Activated CD4-positive, alpha-beta T cell treated with anti-CD3 and anti-CD28 coated beads, Interleukin-2, Interleukin-4, amounts not matched to agents 100 ng/mL and 50 ng/mL, durations not matched to agents 16 hours and 8 hours (primary cell): ENCODE measurements around the gene DCDC2.
"Not testable (repeated sequence)": the region's sequence is repeated elsewhere in the genome, so short reads cannot be mapped to it uniquely, and the experiment has no call there.

Experiments used
- DNase-seq: peaks from one replicate; pipeline ENCODE4 v3.0.0-alpha.2; 2020; ENCODE audit warnings: low spot score

Gene DCDC2

DNA sequence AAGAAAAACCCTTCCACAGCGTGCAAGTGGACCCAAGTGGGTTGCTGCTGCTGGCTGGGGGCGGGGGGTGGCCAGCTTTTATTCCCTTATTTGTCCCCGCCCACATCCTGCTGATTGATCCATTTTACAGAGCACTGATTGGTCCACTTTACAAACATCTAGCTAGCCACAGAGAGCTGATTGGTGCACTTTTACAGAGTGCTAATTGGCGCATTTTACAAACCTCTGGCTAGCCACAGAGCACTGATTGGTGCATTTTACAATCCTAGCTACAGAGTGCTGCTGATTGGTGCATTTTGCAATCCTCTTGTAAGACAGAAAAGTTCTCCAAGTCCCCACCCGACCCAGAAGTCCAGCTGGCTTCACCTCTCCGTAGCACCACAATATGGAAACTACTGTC is 99.6 kb downstream of the DCDC2 start:
- not testable (repeated sequence) for DNase-seq

DNA sequence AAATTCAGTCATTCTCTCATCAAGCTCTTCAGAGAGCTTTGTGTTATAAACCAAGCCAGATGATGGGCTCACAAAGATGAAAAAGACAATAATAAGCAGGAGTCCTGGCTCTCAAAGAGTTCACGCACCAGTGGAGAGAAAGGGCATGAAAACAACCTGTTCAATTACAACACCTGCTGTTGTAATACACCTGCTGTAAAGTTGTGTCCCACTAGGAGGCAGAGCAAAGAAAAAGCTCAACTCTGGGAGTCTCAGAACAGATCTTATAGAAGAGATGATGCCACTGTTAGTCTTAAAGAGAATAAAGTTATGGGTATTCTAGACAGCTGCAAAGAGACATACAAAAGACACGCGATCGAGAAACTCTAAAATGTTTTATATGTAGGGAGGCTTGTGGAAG is 100.6 kb downstream of the DCDC2 start:
- no peak for DNase-seq

DNA sequence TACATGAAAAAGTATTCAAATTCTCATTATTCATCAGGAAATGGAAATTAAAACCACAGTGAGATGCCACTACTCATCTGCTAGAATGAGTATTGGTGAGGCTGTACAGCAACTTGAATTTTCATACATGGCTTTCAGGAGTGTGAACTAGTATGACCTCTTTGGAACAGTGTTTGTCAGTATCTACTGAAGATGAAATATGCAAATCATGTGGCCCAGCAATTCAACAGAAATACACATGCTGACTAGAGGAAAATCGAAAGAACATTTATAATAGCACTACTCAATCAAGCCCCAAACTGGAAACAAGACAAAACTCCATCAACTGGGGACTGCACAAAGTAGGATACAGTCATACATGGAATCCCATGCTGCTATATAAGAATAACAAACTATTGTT is 102.2 kb downstream of the DCDC2 start:
- peak; percentile 19 for DNase-seq

DNA sequence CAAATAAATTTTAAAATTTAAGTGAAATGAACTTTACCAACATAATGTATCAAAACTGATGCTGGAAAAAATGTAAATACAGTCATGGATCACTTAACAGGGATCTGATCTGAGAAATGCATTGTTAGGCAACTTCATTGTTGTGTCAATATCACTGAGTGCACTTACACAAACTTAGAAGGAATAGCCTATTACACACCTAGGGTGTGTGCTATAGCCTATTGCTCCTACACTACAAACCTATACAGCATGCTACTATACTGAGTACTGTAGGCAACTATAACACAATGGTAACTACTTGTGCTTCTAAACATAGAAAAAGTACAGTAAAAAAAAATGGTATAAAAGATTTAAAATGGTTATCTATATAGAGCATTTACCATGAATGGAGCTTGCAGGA is 104.5 kb downstream of the DCDC2 start:
- no peak for DNase-seq

DNA sequence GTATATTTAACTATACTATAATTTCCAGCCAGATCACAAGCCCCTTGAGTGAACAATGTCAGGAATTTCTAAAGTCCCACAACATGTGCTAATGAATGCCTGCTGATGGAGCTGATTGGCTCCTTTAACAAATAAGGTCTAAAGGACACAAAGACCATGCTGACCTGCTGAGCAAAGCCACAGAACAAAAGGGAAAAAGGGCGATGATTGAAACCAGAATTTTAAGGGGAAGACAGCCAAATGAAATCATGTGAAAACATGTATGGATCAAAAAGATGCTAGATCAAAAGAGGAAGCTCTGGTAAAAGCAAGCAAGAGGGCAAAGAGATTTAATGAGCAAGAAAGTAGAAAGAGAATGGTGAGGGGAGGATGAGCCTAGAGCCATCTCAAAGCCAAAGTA is 105.6 kb downstream of the DCDC2 start:
- no peak for DNase-seq

DNA sequence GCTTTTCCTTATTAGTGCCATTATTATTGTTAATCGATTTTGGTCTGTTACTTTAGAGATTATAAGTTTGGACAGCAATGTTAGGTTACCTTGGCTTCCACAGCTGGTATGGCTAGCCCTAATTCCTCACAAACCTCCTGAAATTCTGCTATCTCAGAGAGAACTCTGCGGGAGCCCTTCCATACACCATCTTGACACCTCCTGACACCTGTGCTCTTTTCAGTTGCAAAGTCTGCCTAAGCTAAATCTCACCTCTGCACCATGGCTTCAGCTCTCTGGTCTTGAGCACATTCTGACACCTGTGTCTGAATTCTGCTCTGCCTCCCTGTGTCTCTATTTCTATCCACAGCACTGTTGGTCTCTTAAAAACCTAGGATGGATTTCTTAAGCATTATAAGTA is 106.5 kb downstream of the DCDC2 start:
- DNase-seq = no peak

DNA sequence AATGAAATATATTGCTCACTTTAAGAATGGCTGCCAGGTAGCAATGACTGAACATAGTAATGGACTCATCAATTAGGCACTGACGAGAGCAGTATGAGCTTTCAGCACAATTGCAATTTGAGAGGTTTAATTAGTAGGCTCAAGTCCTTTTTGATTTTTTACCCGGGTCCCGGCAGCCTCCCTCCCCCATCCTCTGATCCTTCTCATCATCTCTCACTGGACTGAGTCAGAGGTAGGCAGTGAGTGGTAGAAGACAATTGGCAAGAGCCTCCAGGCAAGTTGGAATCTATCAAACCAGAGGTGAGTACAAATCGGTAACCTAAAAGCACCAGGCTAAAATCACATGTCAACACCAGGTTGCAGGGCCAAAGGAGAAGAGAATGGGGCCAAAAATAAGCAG is 107.9 kb downstream of the DCDC2 start:
- no peak for DNase-seq

DNA sequence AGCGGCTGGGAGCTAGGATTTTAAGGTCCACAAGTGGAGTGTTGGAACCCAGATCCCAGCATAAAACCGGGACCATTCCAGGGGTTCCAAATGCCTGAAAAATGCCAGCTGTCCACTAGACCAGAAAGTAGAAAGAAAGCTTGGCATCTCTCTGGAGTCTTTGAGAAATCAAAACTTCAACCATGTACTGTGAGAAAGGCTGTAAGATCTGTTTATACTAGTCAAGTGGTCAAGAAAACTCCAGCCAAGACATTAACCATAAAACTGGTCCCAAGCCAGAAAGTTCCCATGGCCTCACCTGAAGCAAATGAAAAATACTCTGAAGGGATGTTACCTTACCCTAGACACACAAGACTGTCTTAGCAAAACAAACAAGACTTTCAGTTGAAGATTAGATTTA is 112.6 kb downstream of the DCDC2 start:
- DNase-seq = no peak

DNA sequence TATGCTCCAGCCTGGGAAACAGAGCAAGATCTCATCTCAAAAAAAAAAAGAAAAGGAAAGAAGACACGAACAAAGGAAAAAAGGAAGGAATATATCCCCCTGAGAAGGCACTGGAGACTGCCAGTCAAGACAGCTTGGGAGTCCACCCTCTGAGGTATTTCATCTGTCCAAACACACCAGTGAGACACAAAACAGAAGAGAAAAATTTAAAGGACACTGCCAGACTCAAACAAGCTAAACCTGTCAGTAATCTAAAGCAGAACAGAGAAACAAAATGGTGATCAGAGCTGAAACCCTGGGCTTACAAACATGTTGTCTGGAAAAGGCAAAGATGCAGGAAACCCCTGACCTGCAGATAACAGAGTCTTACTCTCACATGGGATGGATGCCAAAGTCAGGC is 114.9 kb downstream of the DCDC2 start:
- no peak for DNase-seq

DNA sequence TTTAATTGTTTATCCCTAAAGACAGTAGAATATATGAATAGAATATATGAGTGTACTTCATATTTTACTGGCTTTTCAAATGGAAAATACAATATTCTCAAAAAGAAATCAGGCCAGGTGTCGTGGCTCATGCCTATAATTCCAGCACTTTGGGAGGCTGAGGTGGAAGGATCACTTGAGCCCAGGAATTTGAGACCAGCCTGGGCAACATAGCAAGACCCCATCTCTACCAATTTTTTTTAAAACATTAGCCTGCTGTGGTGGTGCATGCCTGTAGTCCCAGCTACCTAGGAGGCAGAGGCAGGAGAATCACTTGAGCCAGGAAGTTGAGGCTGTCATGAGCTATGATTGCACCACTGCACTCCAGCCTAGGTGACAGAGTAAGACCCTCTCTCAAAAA is 116.1 kb downstream of the DCDC2 start:
- DNase-seq = not testable (repeated sequence)

DNA sequence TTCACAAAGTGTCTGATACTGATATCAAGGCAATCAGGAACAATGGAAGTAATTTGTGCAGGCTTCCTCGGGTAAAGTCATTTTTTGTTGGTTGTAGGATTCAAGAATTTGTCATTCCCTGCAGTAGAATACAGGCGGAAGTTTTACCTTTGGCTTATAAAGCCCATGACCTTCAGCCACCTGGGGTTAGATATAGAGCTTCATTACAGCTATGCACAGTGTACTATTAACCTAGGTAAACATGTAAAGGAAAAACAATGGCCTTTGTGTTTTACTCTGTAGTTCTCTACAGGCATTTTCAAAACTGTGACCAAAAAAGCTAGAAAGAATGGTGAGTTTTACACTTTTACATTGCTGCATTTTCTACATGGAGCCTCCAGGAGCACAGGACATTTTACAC is 116.9 kb downstream of the DCDC2 start:
- no peak for DNase-seq

DNA sequence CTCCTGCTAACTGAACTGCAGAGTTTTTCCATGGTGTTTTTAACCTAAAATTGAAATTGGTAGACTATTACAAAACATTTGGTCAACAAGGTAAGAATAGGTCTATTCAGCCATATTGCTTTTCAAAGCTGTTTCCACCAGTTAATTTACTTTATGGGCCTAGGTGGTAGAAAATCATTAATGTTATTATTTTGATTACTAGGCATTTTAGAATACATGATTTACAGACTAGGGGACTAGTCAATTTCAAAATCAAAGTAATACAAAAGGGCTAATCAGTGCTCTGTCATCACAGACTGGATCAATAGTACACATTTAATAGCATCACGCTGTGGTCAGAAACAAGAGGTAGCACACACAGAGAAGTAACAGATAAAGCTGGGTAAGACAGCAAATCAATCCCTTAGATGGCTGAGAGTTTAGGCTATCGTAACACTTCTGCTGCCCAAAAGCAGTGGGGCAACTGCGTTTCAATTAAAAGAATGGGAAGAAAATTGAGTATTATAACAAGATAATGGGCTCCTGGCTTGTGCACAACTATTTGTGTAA is 117.4 kb downstream of the DCDC2 start:
- DNase-seq = no peak

DNA sequence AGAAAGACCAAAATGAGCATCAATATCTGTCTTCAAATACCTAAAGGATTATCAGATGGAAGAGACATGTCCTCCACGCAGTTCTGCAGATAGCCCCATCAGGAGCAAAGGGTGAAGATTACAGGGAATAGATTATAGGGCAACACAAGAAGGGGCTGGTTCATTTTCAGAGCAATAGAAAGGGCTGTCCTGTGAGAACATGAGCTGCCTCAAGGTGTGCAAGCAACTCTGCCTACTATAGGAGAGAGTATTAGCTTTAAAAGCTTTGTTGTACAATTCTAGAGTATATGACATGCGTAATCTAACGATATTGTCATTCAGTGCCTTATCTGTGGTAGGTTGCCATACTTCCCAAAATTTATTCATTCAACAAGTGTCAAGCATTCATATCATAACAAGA is 119.2 kb downstream of the DCDC2 start:
- no peak for DNase-seq

DNA sequence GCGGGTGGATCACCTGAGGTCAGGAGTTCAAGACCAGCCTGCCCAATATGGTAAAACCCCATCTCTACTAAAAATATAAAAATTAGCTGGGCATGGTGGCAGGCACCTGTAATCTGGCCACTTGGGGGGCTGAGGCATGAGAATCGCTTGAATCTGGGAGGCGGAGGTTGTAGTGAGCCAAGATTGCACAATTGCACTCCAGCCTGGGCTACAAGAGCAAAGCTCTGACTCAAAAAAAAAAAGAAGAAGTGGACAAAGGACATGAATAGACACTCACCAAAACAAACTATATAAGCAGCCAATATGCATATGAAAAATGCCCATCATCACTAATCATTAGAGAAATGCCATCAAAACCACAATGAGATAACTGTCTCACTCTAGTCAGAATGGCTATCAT is 121.1 kb downstream of the DCDC2 start:
- DNase-seq = not testable (repeated sequence)

DNA sequence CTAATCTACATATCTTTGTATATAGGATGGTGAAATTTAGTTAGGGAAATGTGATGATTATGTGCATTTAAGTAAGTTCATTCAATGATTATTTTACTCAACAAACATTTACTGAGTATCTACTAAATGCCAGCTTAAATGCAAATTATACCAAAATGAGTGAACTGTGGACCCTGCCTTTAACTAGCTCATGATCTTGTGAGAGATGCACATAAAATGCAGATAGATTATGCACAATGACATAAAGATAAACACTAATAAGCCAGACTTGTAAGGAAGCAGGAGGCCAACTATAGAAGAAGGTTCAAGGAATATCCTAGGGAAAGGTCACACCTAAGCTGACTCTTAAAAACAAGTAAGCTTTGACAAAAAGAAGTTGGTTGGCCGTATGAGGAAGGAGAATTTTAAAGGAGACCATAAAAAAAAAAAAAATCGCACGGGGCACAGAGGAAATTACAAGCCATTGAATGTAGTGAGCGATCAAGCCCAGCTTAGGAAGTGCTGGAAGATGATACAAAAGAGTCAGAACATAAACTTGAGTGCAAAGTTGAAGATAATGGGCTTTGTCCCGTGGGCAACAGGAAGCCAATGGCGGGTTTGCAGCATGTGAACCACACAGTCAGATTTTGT is 123.9 kb downstream of the DCDC2 start:
- DNase-seq = no peak

DNA sequence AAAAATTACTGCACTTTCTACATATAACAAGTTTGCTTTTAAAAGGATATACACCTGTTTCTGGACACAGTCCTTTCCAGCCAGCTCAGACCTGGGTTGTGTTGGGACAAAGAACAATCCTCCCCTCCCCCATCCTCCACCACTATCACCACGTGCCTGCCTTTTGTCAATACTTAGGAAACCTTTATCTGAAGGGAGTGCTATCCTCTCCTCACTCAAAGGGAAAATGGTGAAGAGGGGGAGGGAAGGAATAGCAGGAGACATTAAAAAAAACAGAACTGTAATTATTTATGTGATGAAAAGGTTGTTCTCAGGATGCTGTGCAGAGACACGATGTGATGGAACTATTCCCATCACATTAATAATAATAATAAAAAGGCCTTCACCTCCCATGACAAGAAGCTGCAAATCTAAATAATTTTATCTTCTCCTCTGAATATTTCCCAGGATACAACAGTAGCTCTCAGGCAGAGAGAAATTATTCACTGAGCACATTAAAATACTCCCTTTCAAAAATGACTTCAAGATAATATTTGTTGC is 126.4 kb downstream of the DCDC2 start:
- no peak for DNase-seq

DNA sequence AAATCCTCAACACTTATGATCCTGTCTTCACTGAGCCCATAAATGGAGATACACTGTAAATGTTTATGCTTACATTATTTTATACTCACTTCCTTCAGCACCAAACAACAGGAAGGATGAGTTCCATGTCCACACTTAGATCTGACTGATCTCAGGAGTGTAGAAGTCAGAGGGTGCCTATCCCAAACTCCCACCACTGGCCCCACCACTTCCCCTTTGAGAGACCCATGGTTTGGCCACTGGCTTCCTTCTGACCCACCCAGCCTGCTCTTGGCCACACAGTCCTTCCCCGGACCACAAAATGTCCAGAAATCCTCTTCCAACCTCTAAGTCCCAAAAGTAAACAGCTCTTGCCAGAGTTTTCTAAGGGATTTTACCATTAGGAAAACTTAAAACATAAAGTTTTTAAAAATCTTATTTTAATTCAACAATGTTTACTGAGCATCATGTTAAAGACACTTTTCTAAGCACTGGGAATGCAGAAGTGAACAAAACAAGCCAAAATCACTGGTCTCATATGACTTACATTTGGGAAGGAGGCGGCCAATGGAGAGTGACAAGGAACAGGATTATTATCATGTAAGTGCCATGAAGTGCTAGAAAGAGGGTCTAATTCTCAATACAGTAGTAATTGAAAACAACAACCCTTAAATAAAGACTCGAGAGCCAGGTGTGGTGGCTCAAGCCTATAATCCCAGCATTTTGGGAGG is 128.0 kb downstream of the DCDC2 start:
- DNase-seq = no peak

DNA sequence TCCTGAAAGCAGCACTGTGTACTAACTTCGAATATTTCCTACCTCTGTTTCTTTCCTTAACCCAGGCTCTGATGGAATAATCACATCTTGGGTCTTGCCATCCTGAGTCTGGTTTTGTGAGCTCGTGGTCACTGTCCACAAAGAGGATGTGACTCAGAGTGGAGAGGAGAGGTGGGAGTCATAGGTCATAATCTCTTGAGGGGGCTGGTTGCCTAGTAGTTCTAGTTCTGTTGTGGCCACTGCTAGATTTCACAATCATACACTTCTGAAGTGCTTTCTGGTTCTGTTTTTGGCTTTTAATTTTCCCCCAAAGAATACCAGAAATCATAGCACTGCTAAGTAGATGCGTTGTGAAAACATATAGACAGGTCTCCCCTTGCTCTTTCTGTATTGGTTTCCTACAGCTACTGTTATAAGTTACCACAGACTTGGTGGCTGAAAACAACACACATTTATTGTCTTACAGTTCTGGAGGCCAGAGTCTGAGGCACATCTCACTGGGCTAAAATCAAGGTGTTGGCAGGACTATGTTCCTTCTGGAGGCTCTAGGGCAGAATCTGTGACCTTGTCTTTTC is 129.1 kb downstream of the DCDC2 start:
- DNase-seq = no peak

DNA sequence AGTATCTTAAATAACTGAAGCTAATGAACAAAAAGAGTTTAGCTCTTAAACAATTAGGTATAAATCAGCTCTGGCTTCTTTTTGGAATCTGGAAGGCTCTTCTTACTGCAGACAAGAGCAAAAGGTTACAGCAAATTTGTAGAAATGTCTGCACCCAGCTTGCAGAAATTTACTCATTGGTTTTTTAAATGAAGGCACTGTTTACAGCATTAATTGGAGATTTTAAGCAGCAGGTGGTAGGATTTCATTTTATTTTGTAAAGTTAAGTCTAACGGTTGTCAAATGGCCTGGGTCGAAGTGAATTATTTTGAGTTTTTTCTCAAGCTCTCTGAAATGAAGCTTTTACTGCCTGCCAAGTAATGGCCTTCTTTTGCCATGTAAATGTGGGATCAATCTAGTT is 129.7 kb downstream of the DCDC2 start:
- no peak for DNase-seq

DNA sequence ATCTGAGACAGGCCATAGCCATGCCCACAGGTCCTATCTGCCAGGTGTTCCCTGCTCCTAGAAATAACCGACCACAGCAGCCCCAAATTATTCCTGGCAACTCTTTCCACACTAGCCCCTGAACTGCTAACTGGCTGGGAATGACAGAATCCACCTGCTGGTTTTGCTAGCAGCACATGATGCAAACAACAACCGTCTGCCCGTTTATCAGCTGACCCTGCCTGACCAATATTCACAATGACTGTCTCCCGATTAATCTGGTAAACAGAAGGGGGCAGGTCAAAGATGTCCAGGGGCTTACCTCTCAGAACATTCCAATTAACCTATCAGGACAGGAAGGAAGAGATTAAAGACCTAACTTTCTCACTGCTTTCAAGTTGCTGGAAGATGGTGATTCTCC is 130.3 kb downstream of the DCDC2 start:
- no peak for DNase-seq

DNA sequence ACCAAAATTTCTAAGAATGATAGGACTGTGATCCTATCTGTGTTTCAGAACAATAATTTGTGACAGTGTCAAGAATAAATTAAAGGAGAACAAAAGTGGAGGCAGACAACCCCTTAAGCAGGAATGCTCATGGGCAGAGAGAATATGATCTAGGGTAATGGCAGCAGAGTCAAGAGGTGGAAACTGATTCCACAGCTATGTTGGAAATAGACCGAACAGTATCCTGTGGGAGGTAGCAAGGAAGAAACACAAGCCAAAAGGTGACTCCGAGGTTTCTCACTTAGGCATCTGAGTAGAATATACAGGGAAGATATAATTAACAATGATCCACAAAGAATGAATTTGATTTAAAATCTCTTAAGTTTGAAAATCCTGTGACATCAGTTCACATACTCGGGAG is 131.3 kb downstream of the DCDC2 start:
- DNase-seq = no peak

DNA sequence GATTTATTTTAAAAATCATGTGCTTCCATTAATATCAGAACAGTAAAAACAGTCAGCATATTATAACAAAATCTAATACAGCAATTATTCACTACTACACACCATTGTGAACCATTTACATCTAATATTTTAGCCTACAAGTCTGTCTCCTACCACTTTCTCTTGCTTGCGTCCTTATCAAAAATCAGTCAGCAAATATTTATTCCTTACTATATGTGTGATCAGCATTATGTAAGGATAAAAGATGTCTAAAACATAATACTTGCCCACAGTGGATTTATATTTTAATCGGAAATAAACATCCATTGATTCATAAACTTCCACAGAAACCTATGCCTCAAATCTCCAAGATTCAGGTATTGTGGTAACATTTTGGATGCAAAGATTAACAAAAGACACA is 132.0 kb downstream of the DCDC2 start:
- DNase-seq = no peak
